ENCODE data around the gene HNRNPA2B1.
A peak's percentile ranks its signal among the peaks of the same experiment; 100 is the strongest.
"Not testable (repeated sequence)": the region's sequence is repeated elsewhere in the genome, so short reads cannot be mapped to it uniquely, and the experiment has no call there.

HNRNPA2B1 gene

DNA sequence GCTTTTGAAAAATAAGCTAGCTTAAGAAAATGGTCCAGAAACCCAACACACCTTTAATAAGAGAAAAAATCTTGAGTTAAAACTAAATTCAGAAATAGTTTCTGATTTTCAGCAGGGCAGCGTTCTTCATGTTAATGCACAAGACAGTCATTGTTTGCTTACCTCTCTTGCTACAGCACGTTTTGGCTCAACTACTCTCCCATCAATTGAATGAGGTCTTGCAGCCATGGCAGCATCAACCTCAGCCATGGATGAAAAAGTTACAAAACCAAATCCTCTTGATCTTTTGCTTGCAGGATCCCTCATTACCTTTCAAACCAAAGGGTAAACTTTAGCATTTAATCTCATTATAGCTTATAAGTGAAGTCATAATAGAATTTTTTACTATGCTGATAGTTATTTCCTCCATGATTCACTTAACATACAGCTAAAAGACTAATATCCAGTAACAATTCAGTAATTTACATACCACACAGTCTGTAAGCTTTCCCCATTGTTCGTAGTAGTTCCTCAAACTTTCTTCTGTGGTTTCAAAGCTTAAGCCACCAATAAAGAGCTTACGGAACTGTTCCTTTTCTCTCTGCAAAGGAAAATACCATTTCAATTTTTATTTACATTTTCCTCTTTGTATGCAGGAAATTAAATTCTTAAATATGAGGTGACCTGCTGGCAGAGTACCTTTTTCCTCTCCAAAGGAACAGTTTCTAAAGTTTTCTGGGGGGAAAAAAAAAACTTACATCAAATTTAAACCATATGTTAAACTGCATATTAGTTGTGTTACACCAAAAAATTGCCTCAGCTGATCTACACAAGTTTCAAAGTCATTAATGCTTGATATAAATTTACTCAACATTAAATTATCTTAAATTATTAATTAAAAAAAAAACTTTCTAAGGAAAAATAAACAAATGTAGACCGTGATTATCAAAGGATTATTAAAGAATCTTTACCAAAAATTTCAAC is 3.1 kb downstream of the HNRNPA2B1 start:
- peak overlapping the region; percentile 100 for H3K27ac ChIP-seq (ENCODE audit: low read length)
- no peaks in the 10 kb centered on the region for H3K9me3 ChIP-seq (ENCODE audit: control insufficient read depth in 1 of 2, low read length in 2 of 2)
- H3K27me3 ChIP-seq (ENCODE audit: low read depth, low read length) = no peaks in the 10 kb centered on the region
- H3K4me3 ChIP-seq (ENCODE audit: low read depth in 1 of 2, low read length in 2 of 2) = peak overlapping the region; percentile 96 to 98
- H3K4me1 ChIP-seq (ENCODE audit: control insufficient read depth in 1 of 2, insufficient read depth in 2 of 2, low read length in 2 of 2) = peaks cover 36 to 53% of the 10 kb centered on the region in 2 donors
- peaks cover 41 to 60% of the 10 kb centered on the region in 2 donors for H3K36me3 ChIP-seq (ENCODE audit: control insufficient read depth in 1 of 2, insufficient read depth in 2 of 2, low read length in 2 of 2)

DNA sequence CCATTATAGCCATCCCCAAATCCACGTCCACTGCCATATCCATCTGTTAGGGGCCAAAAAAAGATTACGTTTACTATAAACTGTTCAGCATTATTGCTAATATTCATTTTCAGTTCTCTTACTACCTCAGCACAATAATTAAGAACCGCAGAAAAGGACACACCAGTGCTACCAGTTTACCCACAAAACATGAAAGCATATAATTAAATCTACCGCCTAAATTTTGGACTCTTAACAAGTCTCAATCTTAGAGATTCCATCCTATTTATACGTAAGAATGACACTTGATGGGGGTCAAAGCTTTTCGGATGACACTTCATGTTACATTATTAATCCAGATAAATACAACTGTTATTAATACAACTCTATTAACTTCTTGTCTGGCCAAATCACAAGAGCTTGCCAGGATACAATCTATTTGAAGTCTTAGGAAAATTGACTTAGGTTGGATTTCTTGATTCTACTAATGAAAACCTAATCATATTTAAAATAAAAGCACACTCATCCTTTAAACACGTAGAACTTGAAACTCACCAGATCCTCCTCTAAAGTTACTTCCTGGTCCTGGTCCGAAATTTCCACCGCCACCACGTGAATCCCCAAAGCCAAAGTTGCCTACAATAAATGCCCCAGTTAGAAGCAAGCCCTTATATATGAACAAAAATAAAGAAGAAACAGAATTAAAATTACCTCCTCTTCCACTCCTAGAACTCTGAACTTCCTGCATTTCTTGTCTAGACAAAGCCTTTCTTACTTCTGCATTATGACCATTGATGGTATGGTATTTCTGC is 4.5 kb downstream of the HNRNPA2B1 start:
- Histone ChIP-seq H3K9me3 (ENCODE audit: control insufficient read depth in 1 of 2, low read length in 2 of 2) (no peaks in the 10 kb centered on the region), H3K36me3 (ENCODE audit: control insufficient read depth in 1 of 2, insufficient read depth in 2 of 2, low read length in 2 of 2) (peaks cover 54 to 73% of the 10 kb centered on the region in 2 donors), H3K4me3 (ENCODE audit: low read depth in 1 of 2, low read length in 2 of 2) (peak overlapping the region; percentile 40 to 58), H3K27me3 (ENCODE audit: low read depth, low read length) (no peaks in the 10 kb centered on the region), H3K4me1 (ENCODE audit: control insufficient read depth in 1 of 2, insufficient read depth in 2 of 2, low read length in 2 of 2) (peaks cover 42 to 59% of the 10 kb centered on the region in 2 donors), H3K27ac (ENCODE audit: low read length) (peak overlapping the region; percentile 36)

DNA sequence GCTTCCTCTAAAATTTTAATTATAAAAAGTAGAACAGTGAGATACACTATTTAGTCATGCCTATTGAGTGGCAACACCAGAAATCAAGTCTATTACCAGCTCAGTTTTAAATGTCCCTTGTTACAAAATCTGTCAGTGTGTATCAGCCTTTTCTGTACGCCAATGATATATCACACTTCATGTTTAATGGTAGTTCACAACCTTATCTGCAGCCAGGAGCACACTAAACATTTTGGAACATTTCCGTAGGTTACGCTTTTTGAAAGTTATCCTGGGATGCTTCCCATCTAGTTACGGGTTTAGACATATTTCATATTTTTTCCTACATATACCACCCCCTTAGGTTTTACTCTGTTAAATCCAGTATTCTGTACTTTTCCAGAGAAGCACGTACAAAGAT is 5.4 kb downstream of the HNRNPA2B1 start:
- peaks cover 42 to 59% of the 10 kb centered on the region in 2 donors for H3K4me1 ChIP-seq (ENCODE audit: control insufficient read depth in 1 of 2, insufficient read depth in 2 of 2, low read length in 2 of 2)
- H3K4me3 ChIP-seq (ENCODE audit: low read depth in 1 of 2, low read length in 2 of 2) = peak overlapping the region in 1 of 2 donors; percentile 27
- peaks cover 63 to 82% of the 10 kb centered on the region in 2 donors for H3K36me3 ChIP-seq (ENCODE audit: control insufficient read depth in 1 of 2, insufficient read depth in 2 of 2, low read length in 2 of 2)
- no peaks in the 10 kb centered on the region for H3K9me3 ChIP-seq (ENCODE audit: control insufficient read depth in 1 of 2, low read length in 2 of 2)
- no peak overlapping the region for H3K27ac ChIP-seq (ENCODE audit: low read length)
- no peaks in the 10 kb centered on the region for H3K27me3 ChIP-seq (ENCODE audit: low read depth, low read length)

DNA sequence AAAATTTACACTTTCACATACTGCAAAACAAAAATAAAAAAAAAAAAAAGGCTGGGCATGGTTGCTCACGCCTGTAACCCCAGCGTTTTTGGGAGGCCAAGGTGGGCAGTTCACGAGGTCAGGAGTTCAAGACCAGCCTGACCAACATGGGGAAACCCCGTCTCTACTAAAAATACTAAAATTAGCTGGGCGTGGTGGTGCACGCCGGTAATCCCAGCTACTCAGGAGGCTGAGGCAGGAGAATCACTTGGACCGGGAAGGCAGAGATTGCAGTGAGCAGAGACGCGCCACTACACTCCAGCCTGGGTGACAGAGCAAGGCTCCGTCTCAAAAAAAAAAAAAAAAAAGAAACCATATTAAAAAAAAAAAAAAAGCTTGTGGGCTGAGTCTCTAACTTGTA is 5.8 kb downstream of the HNRNPA2B1 start:
- H3K27me3 ChIP-seq (ENCODE audit: low read depth, low read length); H3K9me3 ChIP-seq (ENCODE audit: control insufficient read depth in 1 of 2, low read length in 2 of 2); H3K4me3 ChIP-seq (ENCODE audit: low read depth in 1 of 2, low read length in 2 of 2); H3K27ac ChIP-seq (ENCODE audit: low read length): not testable (repeated sequence)
- H3K4me1 ChIP-seq (ENCODE audit: control insufficient read depth in 1 of 2, insufficient read depth in 2 of 2, low read length in 2 of 2) = peaks cover 42 to 59% of the 10 kb centered on the region in 2 donors
- peaks cover 67 to 84% of the 10 kb centered on the region in 2 donors for H3K36me3 ChIP-seq (ENCODE audit: control insufficient read depth in 1 of 2, insufficient read depth in 2 of 2, low read length in 2 of 2)

DNA sequence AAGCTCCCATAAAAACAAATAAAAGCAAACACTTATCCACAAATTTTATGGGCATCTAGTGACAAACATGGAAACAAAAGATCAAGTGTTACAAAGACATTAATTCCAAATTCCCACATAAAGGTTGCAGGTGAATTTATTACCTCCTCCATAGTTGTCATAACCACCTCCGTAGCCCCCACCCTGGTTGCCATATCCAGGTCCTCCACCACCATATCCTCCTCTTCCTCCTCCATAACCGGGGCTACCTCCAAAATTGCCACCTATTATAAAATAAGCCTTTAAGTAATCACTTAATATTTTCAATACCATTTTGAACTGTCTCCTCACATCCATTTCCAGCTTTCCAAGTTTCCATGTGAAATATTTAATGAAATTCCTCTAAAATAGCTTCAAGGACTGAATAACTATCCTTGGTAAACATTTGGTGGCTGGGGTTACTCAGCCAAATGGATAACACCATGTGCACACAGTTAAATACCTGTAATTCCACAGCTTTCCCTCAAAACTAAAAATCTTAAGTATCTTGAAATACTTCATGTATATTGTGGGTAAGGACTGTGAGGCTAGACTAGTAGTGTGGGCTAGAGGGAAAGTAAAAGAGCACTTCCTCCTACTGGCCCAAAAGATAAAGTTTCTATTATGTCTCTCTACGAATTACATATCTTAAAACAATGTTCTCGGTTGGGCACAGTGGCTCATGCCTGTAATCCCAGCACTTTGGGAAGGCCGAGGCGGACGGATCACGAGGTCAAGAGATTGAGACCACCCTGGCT is 6.9 kb downstream of the HNRNPA2B1 start:
- Histone ChIP-seq H3K27me3 (ENCODE audit: low read depth, low read length) (no peaks in the 10 kb centered on the region), H3K4me3 (ENCODE audit: low read depth in 1 of 2, low read length in 2 of 2) (no peak overlapping the region), H3K36me3 (ENCODE audit: control insufficient read depth in 1 of 2, insufficient read depth in 2 of 2, low read length in 2 of 2) (peaks cover 79 to 83% of the 10 kb centered on the region in 2 donors), H3K9me3 (ENCODE audit: control insufficient read depth in 1 of 2, low read length in 2 of 2) (no peaks in the 10 kb centered on the region), H3K27ac (ENCODE audit: low read length) (peak overlapping the region; percentile 16), H3K4me1 (ENCODE audit: control insufficient read depth in 1 of 2, insufficient read depth in 2 of 2, low read length in 2 of 2) (peaks cover 42 to 59% of the 10 kb centered on the region in 2 donors)

DNA sequence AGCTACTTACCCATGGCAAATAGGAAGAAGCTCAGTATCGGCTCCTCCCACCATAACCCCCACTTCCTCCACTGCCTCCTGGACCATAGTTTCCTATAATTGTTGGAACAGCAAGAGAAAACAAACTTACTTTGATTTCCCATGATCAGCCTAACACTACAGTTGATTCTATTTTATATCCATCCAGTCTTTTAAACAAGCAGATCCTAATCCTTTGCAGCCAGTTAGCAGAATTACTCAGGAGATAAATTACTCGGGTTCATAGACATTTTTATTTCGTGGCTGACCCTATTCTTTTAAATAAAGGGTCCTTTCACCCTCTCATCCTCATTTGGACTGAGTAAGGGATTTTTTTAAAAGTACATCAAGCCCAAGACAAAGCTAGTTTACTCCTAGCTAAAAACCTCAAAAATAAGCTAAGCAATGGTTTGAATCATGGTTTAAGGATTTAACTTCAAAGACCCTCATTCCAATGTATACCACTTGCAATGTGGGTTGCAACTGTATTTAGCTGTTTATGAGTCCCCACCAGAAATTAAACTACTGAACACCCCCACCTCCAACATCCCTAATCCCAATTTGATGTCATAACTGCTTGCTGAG is 8.0 kb downstream of the HNRNPA2B1 start:
- Histone ChIP-seq H3K27ac (ENCODE audit: low read length) (no peak overlapping the region), H3K9me3 (ENCODE audit: control insufficient read depth in 1 of 2, low read length in 2 of 2) (no peaks in the 10 kb centered on the region), H3K36me3 (ENCODE audit: control insufficient read depth in 1 of 2, insufficient read depth in 2 of 2, low read length in 2 of 2) (peaks cover 87 to 89% of the 10 kb centered on the region in 2 donors), H3K27me3 (ENCODE audit: low read depth, low read length) (no peaks in the 10 kb centered on the region), H3K4me1 (ENCODE audit: control insufficient read depth in 1 of 2, insufficient read depth in 2 of 2, low read length in 2 of 2) (peaks cover 41 to 57% of the 10 kb centered on the region in 2 donors), H3K4me3 (ENCODE audit: low read depth in 1 of 2, low read length in 2 of 2) (no peak overlapping the region)

DNA sequence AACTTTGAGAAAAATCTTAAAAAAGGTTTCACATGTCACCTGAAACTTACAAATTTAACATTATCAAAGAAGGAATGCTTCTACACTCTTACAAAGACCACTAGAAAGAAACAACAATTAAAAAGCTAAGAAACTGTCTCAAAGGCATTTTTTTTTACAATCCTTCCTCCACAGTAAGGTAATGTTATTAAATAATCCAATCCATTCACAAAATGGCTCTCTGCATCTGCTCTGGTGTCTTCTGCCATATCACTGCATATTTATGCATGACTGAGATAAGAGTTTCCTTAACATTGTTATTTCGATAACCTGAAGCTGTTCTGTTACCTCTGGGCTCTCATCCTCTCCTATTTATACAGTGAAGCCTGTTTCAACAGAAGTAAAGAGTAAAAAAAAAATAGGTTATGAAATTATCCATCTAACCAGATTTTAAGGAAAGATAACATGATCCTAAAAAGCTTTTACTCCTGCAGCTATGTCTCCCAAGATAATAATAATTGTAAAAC is 8.5 kb downstream of the HNRNPA2B1 start:
- Histone ChIP-seq H3K4me1 (ENCODE audit: control insufficient read depth in 1 of 2, insufficient read depth in 2 of 2, low read length in 2 of 2) (peaks cover 35 to 51% of the 10 kb centered on the region in 2 donors), H3K27me3 (ENCODE audit: low read depth, low read length) (no peaks in the 10 kb centered on the region), H3K36me3 (ENCODE audit: control insufficient read depth in 1 of 2, insufficient read depth in 2 of 2, low read length in 2 of 2) (peaks cover 81 to 88% of the 10 kb centered on the region in 2 donors), H3K27ac (ENCODE audit: low read length) (no peak overlapping the region), H3K9me3 (ENCODE audit: control insufficient read depth in 1 of 2, low read length in 2 of 2) (no peaks in the 10 kb centered on the region), H3K4me3 (ENCODE audit: low read depth in 1 of 2, low read length in 2 of 2) (no peak overlapping the region)

DNA sequence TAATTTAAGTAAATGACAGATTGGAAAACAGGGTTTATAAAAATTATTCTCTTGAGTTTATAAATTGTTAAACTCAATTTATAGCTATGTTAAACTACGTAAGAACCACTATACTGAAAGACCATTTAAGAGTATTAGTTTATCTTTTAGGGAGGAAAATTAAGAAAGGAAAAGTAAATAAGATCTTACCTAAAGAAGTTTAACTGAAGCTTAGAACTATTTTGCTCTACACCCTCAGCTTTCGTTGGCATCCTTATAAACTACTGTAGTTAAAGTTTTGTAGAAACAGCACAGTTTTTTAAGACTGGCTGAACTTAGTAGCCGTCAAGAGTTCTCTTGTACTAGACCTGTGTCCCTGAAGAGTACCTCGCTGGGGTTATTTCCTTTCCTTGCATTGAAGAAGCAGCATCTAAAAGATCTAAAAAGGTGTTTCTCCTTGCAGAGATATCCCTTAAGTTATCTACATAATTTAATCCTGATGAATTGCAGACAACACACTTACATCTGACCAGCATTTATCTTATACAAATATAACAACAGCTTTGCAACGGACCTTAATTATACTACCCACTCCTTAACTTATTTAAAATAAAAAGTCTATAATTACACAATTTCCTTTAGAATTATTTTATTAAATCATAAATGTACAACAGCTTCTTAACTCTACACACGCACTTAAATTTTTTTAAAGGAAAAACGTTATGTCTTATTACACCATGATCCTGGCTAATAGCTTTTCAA is 9.1 kb downstream of the HNRNPA2B1 start:
- no peak overlapping the region for H3K27ac ChIP-seq (ENCODE audit: low read length)
- H3K4me3 ChIP-seq (ENCODE audit: low read depth in 1 of 2, low read length in 2 of 2) = no peak overlapping the region
- peaks cover 29 to 45% of the 10 kb centered on the region in 2 donors for H3K4me1 ChIP-seq (ENCODE audit: control insufficient read depth in 1 of 2, insufficient read depth in 2 of 2, low read length in 2 of 2)
- H3K9me3 ChIP-seq (ENCODE audit: control insufficient read depth in 1 of 2, low read length in 2 of 2) = no peaks in the 10 kb centered on the region
- H3K27me3 ChIP-seq (ENCODE audit: low read depth, low read length) = no peaks in the 10 kb centered on the region
- H3K36me3 ChIP-seq (ENCODE audit: control insufficient read depth in 1 of 2, insufficient read depth in 2 of 2, low read length in 2 of 2) = peaks cover 75 to 83% of the 10 kb centered on the region in 2 donors

DNA sequence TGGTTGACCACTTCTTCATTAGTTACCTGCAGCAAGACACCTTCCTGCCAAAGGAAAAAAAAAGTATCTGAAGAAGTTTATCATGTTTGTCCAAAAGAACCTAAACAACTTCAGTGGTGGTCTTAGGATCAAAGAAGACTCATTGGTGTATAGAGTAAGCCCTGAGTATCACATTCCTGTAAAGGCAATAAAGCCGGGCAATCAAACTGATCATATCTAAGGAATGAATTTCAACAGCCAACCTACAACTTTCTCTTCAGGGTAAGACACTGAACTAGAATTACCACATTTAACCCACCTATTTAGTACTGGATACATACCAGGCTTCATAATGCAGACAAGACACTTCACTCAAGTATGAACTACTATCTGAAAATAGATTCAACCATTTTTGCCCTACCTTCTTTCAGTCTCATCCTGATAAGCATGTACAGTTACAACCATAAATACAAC is 10.1 kb downstream of the HNRNPA2B1 start:
- Histone ChIP-seq H3K4me3 (ENCODE audit: low read depth in 1 of 2, low read length in 2 of 2) (no peak overlapping the region), H3K36me3 (ENCODE audit: control insufficient read depth in 1 of 2, insufficient read depth in 2 of 2, low read length in 2 of 2) (peaks cover 66 to 73% of the 10 kb centered on the region in 2 donors), H3K27me3 (ENCODE audit: low read depth, low read length) (no peaks in the 10 kb centered on the region), H3K27ac (ENCODE audit: low read length) (no peak overlapping the region), H3K4me1 (ENCODE audit: control insufficient read depth in 1 of 2, insufficient read depth in 2 of 2, low read length in 2 of 2) (peaks cover 22 to 35% of the 10 kb centered on the region in 2 donors), H3K9me3 (ENCODE audit: control insufficient read depth in 1 of 2, low read length in 2 of 2) (no peaks in the 10 kb centered on the region)

DNA sequence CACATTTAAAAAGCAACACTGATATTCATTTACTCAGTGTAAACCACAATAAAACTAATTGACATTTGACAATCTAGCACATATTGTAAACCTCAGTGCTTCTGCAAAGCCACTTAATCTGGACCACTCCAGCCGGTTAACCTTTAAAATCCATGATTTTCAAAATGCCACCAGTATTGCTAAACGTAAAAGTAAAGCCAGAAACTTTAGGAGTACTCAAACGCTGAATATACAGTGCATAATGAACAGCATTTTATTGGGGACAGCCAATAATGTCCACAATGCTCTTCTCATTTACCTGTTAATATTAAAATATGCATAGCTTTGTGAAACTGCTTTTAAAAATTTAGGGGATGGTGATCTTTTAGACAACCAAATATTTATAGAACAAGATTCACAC is 10.8 kb downstream of the HNRNPA2B1 start:
- Histone ChIP-seq H3K9me3 (ENCODE audit: control insufficient read depth in 1 of 2, low read length in 2 of 2) (no peaks in the 10 kb centered on the region), H3K27ac (ENCODE audit: low read length) (no peak overlapping the region), H3K36me3 (ENCODE audit: control insufficient read depth in 1 of 2, insufficient read depth in 2 of 2, low read length in 2 of 2) (peaks cover 61 to 69% of the 10 kb centered on the region in 2 donors), H3K27me3 (ENCODE audit: low read depth, low read length) (no peaks in the 10 kb centered on the region), H3K4me1 (ENCODE audit: control insufficient read depth in 1 of 2, insufficient read depth in 2 of 2, low read length in 2 of 2) (peaks cover 18 to 28% of the 10 kb centered on the region in 2 donors), H3K4me3 (ENCODE audit: low read depth in 1 of 2, low read length in 2 of 2) (no peak overlapping the region)
